ENCODE measurements around the gene KBTBD12. TPM values are rescaled to one million over a fixed set of nuclear protein-coding genes. Genes with fewer than 3 reads are reported as not detected.
"Not testable (repeated sequence)": the region's sequence is repeated elsewhere in the genome, so short reads cannot be mapped to it uniquely, and the experiment has no call there.

Gene KBTBD12
- total and polyA plus RNA-seq, 2 experiments from 2014 or later = not detected

GRCh38 chr3:127905556-127905955, 9.5 kb upstream of the KBTBD12 start:
- Histone ChIP-seq H2AFZ (no peak overlapping the region), H3K9ac (no peak overlapping the region), H3K4me2 (ENCODE audit: unreplicated experiment) (no peak overlapping the region), H3K36me3 (ENCODE audit: low read depth) (no peaks in the 10 kb centered on the region), H3K79me2 (ENCODE audit: insufficient read depth) (no peaks in the 10 kb centered on the region), H3F3A (ENCODE audit: insufficient read depth) (no peaks in the 10 kb centered on the region), H3K9me3 (ENCODE audit: low read depth) (no peaks in the 10 kb centered on the region), H3K27ac (no peak overlapping the region), H3K4me1 (ENCODE audit: insufficient read depth) (no peaks in the 10 kb centered on the region), H4K20me1 (ENCODE audit: insufficient read depth) (no peaks in the 10 kb centered on the region), H3K27me3 (replicated peaks; ENCODE audit: insufficient read depth) (peaks cover 32% of the 10 kb centered on the region), H3K4me3 (no peak overlapping the region), H3K9me2 (ENCODE audit: insufficient read depth) (no peaks in the 10 kb centered on the region)
- DNase-seq = no peak
- 24 to 28% methylated on average over 3 of the region's 3 CpGs for WGBS, 2 experiments (ENCODE audit: low coverage in 1 of 2, low lambda C conversion rate in 2 of 2, missing lambda C conversion rate in 2 of 2)
- TF ChIP-seq EZH2 (IDR thresholded peaks at IDR 0.05; ENCODE audit: insufficient read depth, poor library complexity, severe bottlenecking) (no peak), EZH2phosphoT487 (IDR thresholded peaks at IDR 0.05; ENCODE audit: insufficient read depth, low read depth) (no peak)
- in situ Hi-C loops (cut with MboI) = no loop called here

- H3F3A ChIP-seq (ENCODE audit: insufficient read depth); H3K4me1 ChIP-seq (ENCODE audit: insufficient read depth); H3K9ac ChIP-seq; H3K79me2 ChIP-seq (ENCODE audit: insufficient read depth); H3K9me2 ChIP-seq (ENCODE audit: insufficient read depth); H3K36me3 ChIP-seq (ENCODE audit: low read depth); in situ Hi-C loops (cut with MboI); H3K4me2 ChIP-seq (ENCODE audit: unreplicated experiment); H2AFZ ChIP-seq; H4K20me1 ChIP-seq (ENCODE audit: insufficient read depth); DNase-seq; H3K4me3 ChIP-seq; H3K9me3 ChIP-seq (ENCODE audit: low read depth); H3K27ac ChIP-seq: not testable (repeated sequence)
- 63 to 67% methylated on average over 3 of the region's 3 CpGs for WGBS, 2 experiments (ENCODE audit: low coverage in 1 of 2, low lambda C conversion rate in 2 of 2, missing lambda C conversion rate in 2 of 2)
- H3K27me3 ChIP-seq (replicated peaks; ENCODE audit: insufficient read depth) = peaks cover 32% of the 10 kb centered on the region
Measured at GRCh38 chr3:127906653-127907052, 8.4 kb upstream of the KBTBD12 start.

- no peak overlapping the region for H2AFZ ChIP-seq
- WGBS, 2 experiments (ENCODE audit: low coverage in 1 of 2, low lambda C conversion rate in 2 of 2, missing lambda C conversion rate in 2 of 2) = 72 to 75% methylated on average over 4 of the region's 4 CpGs
- H3K9me3 ChIP-seq (ENCODE audit: low read depth) = no peaks in the 10 kb centered on the region
- H3K4me3 ChIP-seq = no peak overlapping the region
- no peak overlapping the region for H3K4me2 ChIP-seq (ENCODE audit: unreplicated experiment)
- H4K20me1 ChIP-seq (ENCODE audit: insufficient read depth) = no peaks in the 10 kb centered on the region
- H3K79me2 ChIP-seq (ENCODE audit: insufficient read depth) = no peaks in the 10 kb centered on the region
- H3K36me3 ChIP-seq (ENCODE audit: low read depth) = no peaks in the 10 kb centered on the region
- no peak overlapping the region for H3K27ac ChIP-seq
- peaks cover 27% of the 10 kb centered on the region for H3K27me3 ChIP-seq (replicated peaks; ENCODE audit: insufficient read depth)
- no peaks in the 10 kb centered on the region for H3K9me2 ChIP-seq (ENCODE audit: insufficient read depth)
- H3F3A ChIP-seq (ENCODE audit: insufficient read depth) = no peaks in the 10 kb centered on the region
- in situ Hi-C loops (cut with MboI) = no loop called here
- no peak for DNase-seq
- TF ChIP-seq EZH2 (IDR thresholded peaks at IDR 0.05; ENCODE audit: insufficient read depth, poor library complexity, severe bottlenecking) (no peak), EZH2phosphoT487 (IDR thresholded peaks at IDR 0.05; ENCODE audit: insufficient read depth, low read depth) (no peak)
- no peak overlapping the region for H3K9ac ChIP-seq
- H3K4me1 ChIP-seq (ENCODE audit: insufficient read depth) = no peaks in the 10 kb centered on the region
Measured at GRCh38 chr3:127908202-127908601, 6.8 kb upstream of the KBTBD12 start.

GRCh38 chr3:127908951-127909350, 6.1 kb upstream of the KBTBD12 start:
- in situ Hi-C loops (cut with MboI) = no loop called here
- no peak overlapping the region for H3K27ac ChIP-seq
- H4K20me1 ChIP-seq (ENCODE audit: insufficient read depth) = no peaks in the 10 kb centered on the region
- DNase-seq = no peak
- no peaks in the 10 kb centered on the region for H3F3A ChIP-seq (ENCODE audit: insufficient read depth)
- no peak overlapping the region for H3K4me2 ChIP-seq (ENCODE audit: unreplicated experiment)
- peaks cover 32% of the 10 kb centered on the region for H3K27me3 ChIP-seq (replicated peaks; ENCODE audit: insufficient read depth)
- no peak overlapping the region for H3K4me3 ChIP-seq
- H3K9me2 ChIP-seq (ENCODE audit: insufficient read depth) = no peaks in the 10 kb centered on the region
- TF ChIP-seq EZH2 (IDR thresholded peaks at IDR 0.05; ENCODE audit: insufficient read depth, poor library complexity, severe bottlenecking) = no peak
- TF ChIP-seq EZH2phosphoT487 (IDR thresholded peaks at IDR 0.05; ENCODE audit: insufficient read depth, low read depth) = no peak
- no peaks in the 10 kb centered on the region for H3K36me3 ChIP-seq (ENCODE audit: low read depth)
- no peak overlapping the region for H3K9ac ChIP-seq
- no peak overlapping the region for H2AFZ ChIP-seq
- no peaks in the 10 kb centered on the region for H3K79me2 ChIP-seq (ENCODE audit: insufficient read depth)
- no peaks in the 10 kb centered on the region for H3K4me1 ChIP-seq (ENCODE audit: insufficient read depth)
- H3K9me3 ChIP-seq (ENCODE audit: low read depth) = no peaks in the 10 kb centered on the region
- 50 to 64% methylated on average over 1 of the region's 1 CpG for WGBS, 2 experiments (ENCODE audit: low coverage in 1 of 2, low lambda C conversion rate in 2 of 2, missing lambda C conversion rate in 2 of 2)

- in situ Hi-C loops (cut with MboI) = no loop called here
- DNase-seq = no peak
- no peak overlapping the region for H2AFZ ChIP-seq
- no peak overlapping the region for H3K4me3 ChIP-seq
- H3K9ac ChIP-seq = no peak overlapping the region
- no peak overlapping the region for H3K27ac ChIP-seq
- no peaks in the 10 kb centered on the region for H4K20me1 ChIP-seq (ENCODE audit: insufficient read depth)
- H3K4me1 ChIP-seq (ENCODE audit: insufficient read depth) = no peaks in the 10 kb centered on the region
- WGBS, 2 experiments (ENCODE audit: low coverage in 1 of 2, low lambda C conversion rate in 2 of 2, missing lambda C conversion rate in 2 of 2) = 36 to 40% methylated on average over 4 of the region's 4 CpGs
- no peak overlapping the region for H3K4me2 ChIP-seq (ENCODE audit: unreplicated experiment)
- H3K9me2 ChIP-seq (ENCODE audit: insufficient read depth) = no peaks in the 10 kb centered on the region
- no peaks in the 10 kb centered on the region for H3K36me3 ChIP-seq (ENCODE audit: low read depth)
- no peaks in the 10 kb centered on the region for H3K9me3 ChIP-seq (ENCODE audit: low read depth)
- H3K79me2 ChIP-seq (ENCODE audit: insufficient read depth) = no peaks in the 10 kb centered on the region
- no peak for TF ChIP-seq EZH2 (IDR thresholded peaks at IDR 0.05; ENCODE audit: insufficient read depth, poor library complexity, severe bottlenecking)
- no peak for TF ChIP-seq EZH2phosphoT487 (IDR thresholded peaks at IDR 0.05; ENCODE audit: insufficient read depth, low read depth)
- no peaks in the 10 kb centered on the region for H3F3A ChIP-seq (ENCODE audit: insufficient read depth)
- H3K27me3 ChIP-seq (replicated peaks; ENCODE audit: insufficient read depth) = peaks cover 37% of the 10 kb centered on the region
Measured at GRCh38 chr3:127909646-127910045, 5.4 kb upstream of the KBTBD12 start.

Measured in GM23248 (cell line).